ENCODE data around the gene RBFOX2. TPM values are rescaled to one million over a fixed set of nuclear protein-coding genes. Genes with fewer than 3 reads are reported as not detected.

Gene RBFOX2
- total and polyA plus RNA-seq, 2 donors from 2014 or later = 17.2 to 68.6 TPM

- DNase-seq = no peak
- no peak overlapping the region for H3K9ac ChIP-seq (ENCODE audit: low read length in 3 of 3)
- H3K4me1 ChIP-seq (ENCODE audit: control insufficient read depth in 2 of 3, insufficient read depth in 2 of 3, low read depth in 1 of 3, low read length in 3 of 3) = no peaks in the 10 kb centered on the region
- H3K9me3 ChIP-seq (ENCODE audit: control insufficient read depth in 2 of 3, insufficient read depth in 1 of 3, low read length in 3 of 3) = no peaks in the 10 kb centered on the region
- intact Hi-C loops (cut with DNase I) = no loop called here
- no peak overlapping the region for H3K27ac ChIP-seq (ENCODE audit: low read depth in 2 of 2, low read length in 2 of 2)
- no peaks in the 10 kb centered on the region for H3K36me3 ChIP-seq (ENCODE audit: control insufficient read depth in 2 of 3, insufficient read depth in 3 of 3, low read length in 3 of 3)
- no peaks in the 10 kb centered on the region for H3K27me3 ChIP-seq (ENCODE audit: control insufficient read depth, insufficient read depth, low read length)
- H3K4me3 ChIP-seq (ENCODE audit: low read length in 3 of 3) = no peak overlapping the region
- FAIRE-seq = no peak
- no peak for TF ChIP-seq CTCF (IDR thresholded peaks at IDR 0.05; ENCODE audit: borderline replicate concordance, extremely low read depth, insufficient read depth)
Measured at GRCh38 chr22:35950262-35950661, 78.4 kb downstream of the RBFOX2 start.

DNA sequence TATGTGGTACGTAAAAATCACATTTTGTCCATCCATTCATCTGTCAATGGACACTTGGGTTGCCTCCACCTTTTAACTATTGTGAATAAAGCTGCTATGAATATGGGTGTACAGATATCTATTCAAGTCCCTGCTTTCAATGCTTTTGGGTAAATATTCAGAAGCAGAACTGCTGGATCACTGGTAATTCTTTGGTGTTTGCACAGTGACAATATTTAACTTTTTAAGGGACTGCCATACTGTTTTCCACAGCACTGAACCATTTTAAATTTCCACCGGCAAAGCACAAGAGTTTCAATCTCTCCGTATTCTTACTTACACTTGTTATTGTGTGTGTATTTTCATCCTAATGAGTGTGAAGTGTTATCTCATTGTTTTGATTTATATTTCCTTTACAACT, 79.4 kb downstream of the RBFOX2 start:
- DNase-seq (no peak), FAIRE-seq (no peak)

GRCh38 chr22:35947794-35948425, 80.7 kb downstream of the RBFOX2 start:
- intact Hi-C loops (cut with DNase I) = no loop called here
- H3K4me3 ChIP-seq (ENCODE audit: low read length in 3 of 3) = no peak overlapping the region
- H3K4me1 ChIP-seq (ENCODE audit: control insufficient read depth in 2 of 3, insufficient read depth in 2 of 3, low read depth in 1 of 3, low read length in 3 of 3) = no peaks in the 10 kb centered on the region
- no peak overlapping the region for H3K27ac ChIP-seq (ENCODE audit: low read depth in 2 of 2, low read length in 2 of 2)
- H3K36me3 ChIP-seq (ENCODE audit: control insufficient read depth in 2 of 3, insufficient read depth in 3 of 3, low read length in 3 of 3) = no peaks in the 10 kb centered on the region
- H3K27me3 ChIP-seq (ENCODE audit: control insufficient read depth, insufficient read depth, low read length) = no peaks in the 10 kb centered on the region
- no peak overlapping the region for H3K9ac ChIP-seq (ENCODE audit: low read length in 3 of 3)
- no peaks in the 10 kb centered on the region for H3K9me3 ChIP-seq (ENCODE audit: control insufficient read depth in 2 of 3, insufficient read depth in 1 of 3, low read length in 3 of 3)
- DNase-seq (no peak), FAIRE-seq (no peak)
- TF ChIP-seq CTCF (IDR thresholded peaks at IDR 0.05; ENCODE audit: borderline replicate concordance, extremely low read depth, insufficient read depth) = no peak

More for the DNA sequence above, 79.4 kb downstream of the RBFOX2 start:
- Histone ChIP-seq H3K4me3 (ENCODE audit: low read length in 3 of 3) (no peak overlapping the region), H3K4me1 (ENCODE audit: control insufficient read depth in 2 of 3, insufficient read depth in 2 of 3, low read depth in 1 of 3, low read length in 3 of 3) (no peaks in the 10 kb centered on the region), H3K9me3 (ENCODE audit: control insufficient read depth in 2 of 3, insufficient read depth in 1 of 3, low read length in 3 of 3) (no peaks in the 10 kb centered on the region), H3K27ac (ENCODE audit: low read depth in 2 of 2, low read length in 2 of 2) (no peak overlapping the region), H3K9ac (ENCODE audit: low read length in 3 of 3) (no peak overlapping the region), H3K27me3 (ENCODE audit: control insufficient read depth, insufficient read depth, low read length) (no peaks in the 10 kb centered on the region), H3K36me3 (ENCODE audit: control insufficient read depth in 2 of 3, insufficient read depth in 3 of 3, low read length in 3 of 3) (no peaks in the 10 kb centered on the region)
- intact Hi-C loops (cut with DNase I) = no loop called here
- no peak for TF ChIP-seq CTCF (IDR thresholded peaks at IDR 0.05; ENCODE audit: borderline replicate concordance, extremely low read depth, insufficient read depth)

DNA sequence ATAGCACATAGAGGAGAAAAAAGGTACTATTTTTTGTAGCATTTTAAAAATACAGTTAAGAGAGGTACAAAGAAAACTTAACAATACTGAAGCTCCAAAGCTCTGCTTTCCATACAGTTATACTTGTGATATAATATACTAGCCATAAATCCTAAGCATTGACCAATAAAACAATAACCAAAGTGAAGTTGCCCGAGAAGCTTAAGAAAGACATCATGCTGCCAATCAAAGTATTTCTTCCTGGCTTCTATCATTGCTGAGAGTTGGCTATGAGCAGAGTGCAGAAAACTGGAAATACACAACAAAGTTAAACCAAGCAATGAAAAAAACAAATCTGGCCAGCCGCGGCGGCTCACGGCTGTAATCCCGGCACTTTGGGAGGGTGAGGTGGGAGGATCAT, 84.2 kb downstream of the RBFOX2 start:
- Histone ChIP-seq H3K9ac (ENCODE audit: low read length in 3 of 3) (no peak overlapping the region), H3K4me1 (ENCODE audit: control insufficient read depth in 2 of 3, insufficient read depth in 2 of 3, low read depth in 1 of 3, low read length in 3 of 3) (no peaks in the 10 kb centered on the region), H3K27ac (ENCODE audit: low read depth in 2 of 2, low read length in 2 of 2) (no peak overlapping the region), H3K9me3 (ENCODE audit: control insufficient read depth in 2 of 3, insufficient read depth in 1 of 3, low read length in 3 of 3) (no peaks in the 10 kb centered on the region), H3K36me3 (ENCODE audit: control insufficient read depth in 2 of 3, insufficient read depth in 3 of 3, low read length in 3 of 3) (no peaks in the 10 kb centered on the region), H3K4me3 (ENCODE audit: low read length in 3 of 3) (no peak overlapping the region), H3K27me3 (ENCODE audit: control insufficient read depth, insufficient read depth, low read length) (no peaks in the 10 kb centered on the region)
- FAIRE-seq (no peak), DNase-seq (no peak)
- TF ChIP-seq CTCF (IDR thresholded peaks at IDR 0.05; ENCODE audit: borderline replicate concordance, extremely low read depth, insufficient read depth) = no peak
- intact Hi-C loops (cut with DNase I) = no loop called here
